GM18868 (cell line): Measurements from ENCODE around the gene PBXIP1.
"Not testable (repeated sequence)": the region's sequence is repeated elsewhere in the genome, so short reads cannot be mapped to it uniquely, and the experiment has no call there.

Experiments
- ATAC-seq: cut with Tn5 transposase; IDR thresholded peaks from one replicate; pipeline ENCODE4 v1.9.1; 2021; ENCODE audit warnings: mild to moderate bottlenecking, moderate library complexity; ENCODE audit not compliant: unreplicated experiment

The PBXIP1 gene

DNA sequence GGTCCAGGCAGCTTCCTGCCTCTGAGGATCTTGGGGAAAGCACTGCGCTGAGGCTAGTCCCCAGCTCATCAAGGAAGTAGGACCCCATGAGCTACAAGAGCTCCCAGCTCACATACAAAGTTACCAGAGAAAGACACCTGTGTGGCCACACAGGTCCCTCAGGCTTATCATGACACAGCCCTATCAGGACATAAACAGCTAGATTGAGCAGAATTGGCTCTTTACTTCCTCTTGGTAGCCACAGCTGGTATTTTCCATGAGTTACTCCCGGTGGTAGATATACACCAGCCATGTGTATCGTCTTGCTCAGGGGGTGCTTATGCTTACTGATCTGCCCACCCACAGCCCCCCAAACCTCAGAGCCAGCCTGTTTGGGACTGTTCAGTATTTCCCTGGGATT is 38.7 kb upstream of the PBXIP1 start:
- no peak for ATAC-seq

DNA sequence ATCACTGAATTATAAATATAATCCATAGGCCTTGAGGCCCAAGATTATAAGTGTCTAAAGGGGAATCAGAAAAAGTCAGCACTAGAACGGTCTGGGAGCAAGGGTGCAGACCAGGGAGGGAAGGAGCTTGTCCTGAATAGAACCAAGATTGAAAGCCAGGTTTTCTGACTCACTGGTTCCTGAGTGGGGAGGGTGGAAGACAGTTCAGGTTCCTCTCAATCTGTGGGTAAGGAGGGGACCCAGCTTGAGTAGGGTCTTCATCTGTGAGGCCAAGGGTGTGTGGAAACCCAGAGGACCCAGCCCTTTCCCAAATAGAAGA is 38.3 kb upstream of the PBXIP1 start:
- ATAC-seq = no peak

DNA sequence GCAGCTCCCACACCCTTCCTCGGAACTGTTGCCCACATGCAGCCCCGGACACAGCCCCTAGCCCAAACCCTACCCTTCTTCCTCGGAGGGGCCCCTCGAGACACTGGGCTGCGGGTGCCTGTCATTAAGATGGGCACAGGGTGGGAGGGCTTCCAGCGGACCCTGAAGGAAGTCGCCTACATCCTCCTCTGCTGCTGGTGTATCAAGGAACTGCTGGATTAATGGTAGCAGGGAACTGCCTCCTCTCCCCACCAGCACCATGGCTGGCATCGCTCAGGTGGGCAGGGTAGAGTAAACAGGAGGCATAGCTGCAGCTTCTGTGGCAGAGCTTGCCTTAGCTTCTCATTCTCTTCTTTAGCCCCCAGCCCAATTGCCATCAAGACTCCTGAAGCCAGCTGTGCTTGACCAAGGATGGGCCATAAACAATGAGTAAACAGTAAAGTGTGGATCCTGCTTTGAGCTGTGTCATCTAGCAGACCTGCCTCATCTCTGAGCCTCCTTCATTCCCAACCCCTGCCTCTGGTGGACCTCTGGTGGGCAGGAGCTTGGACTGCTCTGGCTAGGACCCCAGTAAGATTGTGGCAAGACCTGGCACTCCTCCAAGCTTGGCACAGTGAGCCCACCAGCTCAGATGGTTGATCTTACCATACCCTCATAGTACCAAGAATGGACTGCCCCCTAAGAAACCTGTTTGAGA is 37.8 kb upstream of the PBXIP1 start, which contains the start of gene LENEP:
TSS of gene LENEP (plus strand) at position 15 of the 697 bp plus-strand sequence. CDS start at position 37, 22 bp downstream.
- ATAC-seq = no peak

DNA sequence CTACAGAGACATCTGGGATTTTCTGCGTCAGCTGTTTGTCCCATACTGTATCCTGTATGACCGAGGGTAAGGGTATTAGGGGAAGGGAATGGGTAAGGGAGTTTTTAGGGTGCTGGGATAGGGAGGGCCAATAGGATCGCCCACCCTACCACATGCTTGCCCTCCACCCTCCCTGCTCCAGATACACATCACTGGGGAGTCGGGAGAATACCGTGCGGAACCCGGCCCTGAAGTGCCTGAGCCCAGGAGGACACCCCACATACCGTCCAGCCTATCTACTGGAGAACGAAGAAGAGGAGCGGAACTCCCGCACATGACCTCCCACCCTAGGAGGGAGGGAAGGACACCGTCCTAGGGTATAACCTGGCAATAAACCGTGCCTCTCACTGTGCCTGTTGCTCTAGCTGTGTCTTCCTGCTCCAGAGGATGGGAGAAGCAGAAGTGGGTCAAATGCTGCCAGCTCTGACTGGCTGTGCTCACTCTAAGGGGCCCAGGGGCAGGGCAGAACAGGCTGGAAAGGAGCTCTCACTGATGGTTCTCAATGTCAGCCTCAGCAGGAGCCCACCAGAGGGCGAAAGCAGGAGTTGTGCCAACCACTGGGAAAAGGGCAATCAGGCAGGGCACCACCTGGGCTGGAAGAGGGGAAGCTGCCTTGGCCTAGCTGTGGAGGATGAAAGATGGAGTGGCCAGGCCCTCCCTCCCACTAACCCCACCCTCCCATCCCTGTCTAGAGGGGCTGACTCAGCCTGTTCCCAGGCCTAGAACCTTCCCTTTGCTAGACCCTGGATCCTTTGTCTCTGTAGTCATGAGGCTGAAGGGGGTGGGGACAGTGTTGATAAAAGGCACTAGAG is 37.0 kb upstream of the PBXIP1 start:
- ATAC-seq = no peak

DNA sequence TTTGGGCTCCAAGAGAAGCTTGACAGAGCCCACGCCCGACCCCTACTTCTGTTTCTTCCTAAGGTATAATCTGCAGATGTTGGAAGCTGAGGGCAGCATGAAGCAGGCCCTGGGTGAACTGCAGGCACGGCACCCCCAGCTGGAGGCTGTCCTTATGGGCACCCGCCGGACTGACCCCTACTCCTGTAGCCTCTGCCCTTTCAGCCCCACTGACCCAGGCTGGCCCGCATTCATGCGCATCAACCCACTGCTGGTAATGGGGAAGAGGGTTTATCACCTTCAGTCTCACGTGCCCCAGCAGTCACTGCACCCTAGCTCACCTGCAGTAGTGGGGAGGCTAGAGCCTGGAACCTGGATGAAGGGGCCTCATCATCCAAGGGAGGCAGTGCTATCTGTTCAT is 34.4 kb upstream of the PBXIP1 start:
- no peak for ATAC-seq

DNA sequence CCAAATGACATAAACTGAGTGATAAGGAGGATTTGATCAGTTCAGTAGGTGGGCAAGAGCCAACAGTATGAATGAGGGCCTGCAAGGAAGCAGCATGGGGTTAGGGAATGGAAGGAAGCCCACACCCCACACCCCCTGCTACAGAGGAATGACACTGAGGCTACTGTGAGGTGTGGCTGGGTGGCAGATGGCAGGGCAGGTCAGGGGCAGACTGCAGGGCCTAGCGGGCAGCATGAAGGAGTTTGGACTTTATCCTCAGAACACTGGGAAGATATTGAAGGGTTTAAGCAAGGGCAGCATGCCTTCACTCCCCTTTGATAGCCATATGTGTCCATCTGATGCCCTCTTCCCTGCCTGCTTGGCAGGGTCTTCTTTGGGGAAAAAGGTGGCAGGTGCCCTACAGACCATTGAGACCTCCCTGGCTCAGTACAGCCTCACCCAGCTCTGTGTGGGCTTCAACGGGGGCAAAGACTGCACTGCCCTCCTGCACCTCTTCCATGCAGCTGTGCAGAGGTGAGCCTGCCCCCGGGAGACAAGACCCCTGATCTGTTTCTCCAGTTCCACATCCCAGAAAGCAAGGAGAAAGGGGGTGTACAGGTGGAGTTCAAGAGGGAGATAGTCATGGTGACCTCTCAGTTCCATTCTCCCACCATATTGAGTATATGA is 33.4 kb upstream of the PBXIP1 start:
- no peak for ATAC-seq

DNA sequence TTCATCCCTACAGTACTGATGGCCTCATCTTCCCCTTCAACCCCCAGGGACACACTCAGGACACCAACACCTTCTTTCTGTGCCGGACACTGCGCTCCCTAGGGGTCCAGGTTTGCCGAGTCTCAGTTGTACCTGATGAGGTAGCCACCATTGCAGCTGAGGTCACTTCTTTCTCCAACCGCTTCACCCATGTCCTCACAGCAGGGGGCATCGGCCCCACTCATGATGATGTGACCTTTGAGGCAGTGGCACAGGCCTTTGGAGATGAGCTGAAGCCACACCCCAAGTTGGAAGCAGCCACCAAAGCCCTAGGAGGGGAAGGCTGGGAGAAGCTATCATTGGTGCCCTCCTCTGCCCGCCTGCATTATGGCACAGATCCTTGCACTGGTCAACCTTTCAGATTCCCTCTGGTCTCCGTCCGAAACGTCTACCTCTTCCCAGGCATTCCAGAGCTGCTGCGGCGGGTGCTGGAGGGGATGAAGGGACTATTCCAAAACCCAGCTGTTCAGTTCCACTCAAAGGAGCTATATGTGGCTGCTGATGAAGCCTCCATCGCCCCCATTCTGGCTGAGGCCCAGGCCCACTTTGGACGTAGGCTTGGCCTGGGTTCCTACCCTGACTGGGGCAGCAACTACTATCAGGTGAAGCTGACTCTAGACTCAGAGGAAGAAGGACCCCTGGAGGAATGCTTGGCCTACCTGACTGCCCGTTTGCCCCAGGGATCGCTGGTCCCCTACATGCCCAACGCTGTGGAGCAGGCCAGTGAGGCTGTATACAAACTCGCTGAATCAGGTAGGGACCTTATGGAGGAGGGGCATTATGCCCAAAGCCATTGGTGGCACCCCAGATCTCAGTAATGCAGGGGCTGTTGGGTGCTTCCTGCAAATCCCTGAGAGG is 32.4 kb upstream of the PBXIP1 start:
- no peak for ATAC-seq

DNA sequence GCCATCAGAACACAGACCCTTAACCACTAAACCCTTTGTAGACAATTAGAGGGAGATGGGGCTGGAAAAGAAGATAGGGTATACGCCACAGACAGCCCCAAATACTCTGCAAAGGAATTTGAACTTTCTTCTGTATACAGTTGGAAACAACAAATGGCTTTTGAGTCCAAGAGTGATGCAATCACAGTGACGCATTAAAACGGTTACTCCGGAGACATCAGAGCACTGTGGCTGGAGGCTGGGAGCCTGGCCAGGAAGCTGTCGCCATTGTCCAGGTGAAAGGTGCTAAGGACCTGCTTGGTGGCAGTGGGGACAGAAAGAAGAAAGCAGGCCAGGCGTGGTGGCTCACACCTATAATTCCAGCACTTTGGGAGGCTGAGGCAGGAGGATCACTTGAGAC is 31.4 kb upstream of the PBXIP1 start:
- no peak for ATAC-seq

DNA sequence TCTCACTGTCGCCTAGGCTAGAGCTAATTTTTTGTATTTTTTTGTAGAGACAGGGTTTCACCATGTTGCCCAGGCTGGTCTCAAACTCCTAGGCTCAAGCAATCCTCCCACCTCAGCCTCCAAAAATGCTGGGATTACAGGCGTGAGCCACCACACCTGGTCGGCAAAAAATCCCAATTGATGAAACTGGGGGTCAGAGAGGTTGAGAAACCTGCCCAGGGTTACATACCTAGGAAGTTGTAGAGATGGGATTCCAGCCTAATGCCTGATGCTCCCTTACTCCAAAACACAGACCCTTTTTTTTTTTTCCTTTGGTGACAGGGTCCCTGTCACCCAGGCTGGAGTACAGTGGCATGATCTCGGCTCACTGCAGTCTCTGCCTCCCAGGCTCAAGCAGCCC is 30.8 kb upstream of the PBXIP1 start:
- not testable (repeated sequence) for ATAC-seq

DNA sequence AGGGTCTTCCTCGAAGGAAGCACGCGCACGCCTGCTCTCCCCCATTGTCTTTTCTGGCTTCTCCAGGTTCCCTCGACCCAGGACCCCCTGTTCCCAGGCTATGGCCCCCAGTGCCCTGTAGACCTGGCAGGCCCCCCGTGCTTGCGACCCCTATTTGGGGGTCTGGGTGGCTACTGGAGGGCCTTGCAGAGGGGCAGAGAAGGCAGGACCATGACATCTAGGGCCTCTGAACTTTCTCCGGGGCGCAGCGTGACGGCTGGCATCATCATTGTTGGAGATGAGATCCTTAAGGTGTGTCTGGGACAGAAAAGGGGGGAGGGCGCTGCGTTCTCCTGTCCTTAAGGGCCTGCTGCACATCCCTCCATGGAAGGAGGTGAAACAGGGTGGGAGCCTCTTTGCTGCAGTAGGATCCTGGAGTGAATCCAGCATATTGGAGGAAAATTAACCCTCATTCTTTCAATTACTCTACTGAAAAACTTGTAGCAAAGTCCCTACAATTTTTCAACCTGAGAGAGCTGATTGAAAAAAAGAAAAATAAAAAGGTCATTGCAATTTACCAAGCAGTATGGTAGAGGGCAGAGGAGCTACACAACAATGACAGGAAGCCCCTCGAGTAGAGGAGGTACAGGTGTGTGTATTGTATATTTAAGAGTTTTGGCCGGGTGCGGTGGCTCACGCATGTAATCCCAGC is 28.0 kb upstream of the PBXIP1 start:
- no peak for ATAC-seq

DNA sequence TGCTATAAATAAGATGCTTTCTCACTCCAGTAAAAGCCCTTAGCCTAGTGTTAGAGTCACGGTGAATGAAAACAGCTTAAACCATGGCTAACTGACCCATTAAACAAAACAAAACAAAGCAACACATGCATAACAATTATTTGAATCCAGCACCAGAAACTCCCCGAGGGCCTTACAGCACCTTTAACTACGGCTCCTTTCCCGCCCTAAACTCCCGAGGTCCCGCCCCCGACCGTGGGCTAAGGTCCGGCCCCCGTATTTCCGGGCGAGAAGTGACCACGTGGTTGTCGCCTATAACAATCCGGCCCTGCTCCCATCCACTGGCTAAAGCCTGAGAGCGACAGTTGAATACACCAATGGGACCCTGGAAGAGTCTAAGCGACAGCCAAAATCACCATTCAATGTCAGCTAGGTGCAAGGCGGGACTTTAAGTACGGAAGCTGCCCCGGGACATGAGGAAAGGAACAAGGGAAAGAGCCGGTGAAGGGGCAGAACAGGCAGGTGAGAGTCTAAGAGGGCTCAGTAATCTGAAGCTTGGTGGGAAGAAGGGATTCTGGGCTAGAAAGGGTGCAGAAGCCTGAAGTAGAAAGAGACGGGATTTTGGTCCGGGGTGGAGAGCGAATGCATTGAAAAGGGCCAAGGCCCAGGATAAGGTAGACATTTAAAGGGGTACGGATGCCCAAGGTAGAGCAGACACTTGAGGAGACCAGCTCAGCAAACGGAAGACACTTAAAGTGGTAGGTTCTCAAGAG is 27.2 kb upstream of the PBXIP1 start, which contains the start of gene FLAD1:
TSS of gene FLAD1 (plus strand) at position 448 of the 752 bp plus-strand sequence. CDS start 351 bp downstream, outside the sequence.
- ATAC-seq = peak; percentile 98

DNA sequence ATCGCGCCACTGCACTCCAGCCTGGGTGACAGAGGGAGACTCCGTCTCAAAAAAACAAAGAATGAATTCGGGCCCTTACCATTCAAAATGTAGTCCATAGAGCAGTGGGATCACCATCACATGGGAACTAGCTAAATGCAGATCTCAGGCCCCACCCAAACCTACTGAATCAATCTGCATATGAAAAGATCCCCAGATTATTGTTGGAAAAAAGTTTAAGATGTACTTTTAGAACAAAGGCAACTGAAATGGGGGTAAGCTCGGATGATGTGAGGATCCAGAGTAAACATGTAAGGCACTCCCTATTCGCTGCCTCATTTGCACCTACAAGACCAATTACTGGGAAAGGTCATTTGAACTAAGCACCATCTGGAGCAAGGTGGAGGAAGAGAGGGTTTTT is 26.4 kb upstream of the PBXIP1 start:
- no peak for ATAC-seq

DNA sequence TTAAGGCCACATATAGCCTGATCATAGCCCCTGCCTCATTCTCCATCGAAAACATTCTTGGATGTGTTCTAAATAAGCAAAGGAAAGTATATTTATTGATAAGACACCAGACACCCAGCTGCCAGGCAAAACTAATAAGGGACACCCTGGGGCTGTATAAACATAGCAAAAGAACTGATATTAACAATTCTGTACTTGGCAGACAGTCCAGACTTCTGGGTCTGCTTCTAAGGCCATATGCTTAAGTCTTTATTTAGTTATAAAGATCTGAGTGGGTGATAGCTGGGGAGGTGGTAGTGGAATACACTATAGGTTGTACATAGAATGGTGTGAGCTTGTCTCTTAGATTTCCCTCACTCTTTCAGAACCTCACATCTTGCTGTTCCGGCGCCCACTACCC is 22.5 kb upstream of the PBXIP1 start:
- no peak for ATAC-seq

DNA sequence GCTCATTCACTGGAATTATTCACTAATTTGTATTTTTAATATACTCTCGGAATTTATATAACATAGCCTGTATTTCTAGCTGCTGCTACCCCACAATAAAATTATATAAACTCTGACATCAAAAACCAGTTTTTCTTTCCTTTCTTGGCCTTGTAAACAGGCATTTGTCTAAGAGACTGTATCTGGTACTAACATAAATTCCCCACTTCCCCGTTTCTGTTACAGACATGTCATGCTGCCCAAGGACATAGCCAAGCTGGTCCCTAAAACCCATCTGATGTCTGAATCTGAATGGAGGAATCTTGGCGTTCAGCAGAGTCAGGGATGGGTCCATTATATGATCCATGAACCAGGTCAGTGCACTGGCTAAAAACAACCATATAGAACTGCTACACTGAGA is 21.9 kb upstream of the PBXIP1 start:
- not testable (repeated sequence) for ATAC-seq

DNA sequence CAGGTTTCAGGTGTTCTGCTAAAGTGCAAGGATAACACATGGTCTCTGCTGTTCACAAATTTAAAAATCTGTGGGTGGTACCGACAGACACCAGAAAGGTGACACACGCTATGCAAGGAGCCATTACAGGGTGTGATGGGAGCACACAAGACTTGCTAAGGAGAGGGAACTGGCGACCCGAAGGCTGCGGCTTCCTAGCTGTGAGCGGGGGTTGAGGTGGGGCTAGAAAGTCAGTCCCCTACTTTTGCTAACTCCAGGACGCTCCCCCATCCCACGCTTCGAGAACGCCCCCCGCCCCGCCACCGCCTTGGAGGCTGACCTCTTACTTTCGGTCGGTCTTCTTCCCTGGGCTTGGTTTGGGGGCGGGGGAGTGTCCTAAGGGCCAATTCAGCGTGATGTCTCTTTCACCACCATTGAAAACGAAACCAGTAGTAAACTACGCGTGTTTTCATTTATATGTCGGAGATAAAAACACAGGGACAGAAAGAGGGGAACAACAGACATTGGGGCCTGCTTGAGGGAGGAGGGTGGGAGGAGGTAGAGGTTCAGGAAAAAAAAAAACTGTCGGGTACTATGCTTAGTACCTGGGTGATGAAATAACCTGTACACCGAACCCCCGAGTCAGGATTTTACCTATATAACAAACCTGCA is 19.6 kb upstream of the PBXIP1 start:
- no peak for ATAC-seq

DNA sequence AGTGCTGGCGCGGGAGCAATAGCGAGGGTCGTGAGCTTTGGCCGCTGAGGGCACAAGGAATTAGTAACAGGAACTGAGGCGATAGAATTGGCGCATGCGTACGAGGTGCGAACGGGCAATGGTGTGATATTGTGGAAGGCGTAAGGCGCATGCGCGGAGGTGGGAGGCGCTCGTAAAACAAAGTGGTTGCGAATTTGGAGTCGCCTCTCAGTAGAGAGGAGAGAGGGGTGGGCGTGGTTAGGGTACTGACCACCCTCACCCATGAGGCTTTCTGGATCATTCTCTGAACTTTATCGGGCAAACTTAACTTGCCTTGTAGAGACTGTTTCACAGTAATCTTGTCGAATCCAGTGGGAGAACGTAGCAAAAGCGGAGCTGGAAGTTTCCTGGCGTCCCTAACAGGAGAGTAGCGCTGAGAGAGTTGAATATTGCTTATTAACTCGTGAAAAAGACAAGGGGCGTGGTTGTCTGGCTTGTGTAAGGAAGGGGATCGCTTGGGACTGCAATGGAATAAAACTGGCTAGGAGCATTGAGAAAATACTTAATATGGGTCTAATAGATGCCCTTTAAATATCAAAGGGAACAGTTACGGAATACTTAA is 19.0 kb upstream of the PBXIP1 start:
- ATAC-seq = peak; percentile 50

DNA sequence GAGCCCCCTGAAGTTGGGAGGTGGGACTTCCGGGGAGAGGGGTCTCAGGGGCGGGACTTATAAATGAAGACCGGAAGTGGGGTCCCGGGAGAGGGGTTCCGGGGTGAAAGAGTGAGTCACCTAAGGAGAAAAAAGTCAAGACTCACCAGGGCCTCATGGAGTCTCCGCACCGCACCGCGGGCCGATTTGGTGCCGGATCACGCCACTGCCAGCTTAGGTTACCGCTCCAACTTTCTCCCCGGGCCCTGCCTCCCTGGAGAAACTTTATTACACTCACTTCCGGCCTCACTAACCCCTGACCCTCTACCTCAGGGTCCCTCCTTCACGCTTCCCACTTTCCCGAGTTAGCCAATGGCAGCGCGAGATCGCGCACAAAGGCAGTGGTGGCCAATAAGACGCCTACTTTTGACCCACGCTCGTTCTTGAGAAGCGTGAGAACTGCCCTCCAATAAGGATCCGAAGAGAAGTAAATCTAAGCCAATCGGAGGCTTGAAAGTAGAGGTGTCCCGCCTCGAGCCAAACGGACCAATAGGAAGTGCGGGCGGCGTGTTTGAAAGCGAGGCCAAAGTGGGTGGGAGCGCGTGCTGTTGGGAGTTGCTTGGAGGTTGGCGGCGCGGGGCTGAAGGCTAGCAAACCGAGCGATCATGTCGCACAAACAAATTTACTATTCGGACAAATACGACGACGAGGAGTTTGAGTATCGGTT is 18.4 kb upstream of the PBXIP1 start, which contains the start of gene CKS1B:
TSS of gene CKS1B (plus strand) at position 580 of the 706 bp plus-strand sequence. CDS start at position 645, 65 bp downstream.
- ATAC-seq = peak; percentile 74
